ENCODE results near the gene DIAPH3. TPM values are rescaled to one million over a fixed set of nuclear protein-coding genes. Genes with fewer than 3 reads are reported as not detected.

DIAPH3 gene
- total RNA-seq, 1 donor, result 30.7 TPM

GRCh38 chr13:59806801-59807200, 356.9 kb downstream of the DIAPH3 start:
- H3K4me3 ChIP-seq (ENCODE audit: low read depth, low read length), result no peak overlapping the region
- TF ChIP-seq CTCF (IDR thresholded peaks at IDR 0.05; ENCODE audit: insufficient read depth, low read depth, low read length), result no peak
- no peak for DNase-seq (ENCODE audit: low read depth)

GRCh38 chr13:59801107-59801880, 362.4 kb downstream of the DIAPH3 start:
- no peak overlapping the region for H3K4me3 ChIP-seq (ENCODE audit: low read depth, low read length)
- TF ChIP-seq CTCF (IDR thresholded peaks at IDR 0.05; ENCODE audit: insufficient read depth, low read depth, low read length), result no peak
- no peak for DNase-seq (ENCODE audit: low read depth)

GRCh38 chr13:59793107-59793506, 370.6 kb downstream of the DIAPH3 start:
- DNase-seq (ENCODE audit: low read depth), result no peak
- no peak for TF ChIP-seq CTCF (IDR thresholded peaks at IDR 0.05; ENCODE audit: insufficient read depth, low read depth, low read length)
- H3K4me3 ChIP-seq (ENCODE audit: low read depth, low read length), result no peak overlapping the region

GRCh38 chr13:59790626-59791025, 373.1 kb downstream of the DIAPH3 start:
- no peak for DNase-seq (ENCODE audit: low read depth)
- no peak overlapping the region for H3K4me3 ChIP-seq (ENCODE audit: low read depth, low read length)
- TF ChIP-seq CTCF (IDR thresholded peaks at IDR 0.05; ENCODE audit: insufficient read depth, low read depth, low read length), result no peak

- no peak for DNase-seq (ENCODE audit: low read depth)
- no peak for TF ChIP-seq CTCF (IDR thresholded peaks at IDR 0.05; ENCODE audit: insufficient read depth, low read depth, low read length)
- H3K4me3 ChIP-seq (ENCODE audit: low read depth, low read length), result no peak overlapping the region
Observed at GRCh38 chr13:59789558-59789957, 374.2 kb downstream of the DIAPH3 start.

- TF ChIP-seq CTCF (IDR thresholded peaks at IDR 0.05; ENCODE audit: insufficient read depth, low read depth, low read length), result no peak
- no peak overlapping the region for H3K4me3 ChIP-seq (ENCODE audit: low read depth, low read length)
Observed at GRCh38 chr13:59787679-59788078, 376.0 kb downstream of the DIAPH3 start.

GRCh38 chr13:59782696-59783095, 381.0 kb downstream of the DIAPH3 start:
- no peak overlapping the region for H3K4me3 ChIP-seq (ENCODE audit: low read depth, low read length)
- TF ChIP-seq CTCF (IDR thresholded peaks at IDR 0.05; ENCODE audit: insufficient read depth, low read depth, low read length), result no peak
- no peak for DNase-seq (ENCODE audit: low read depth)

More at GRCh38 chr13:59787679-59788078, 376.0 kb downstream of the DIAPH3 start:
- DNase-seq (ENCODE audit: low read depth), result no peak
